ENCODE results near the gene ZBED3. TPM values are rescaled to one million over a fixed set of nuclear protein-coding genes. Genes with fewer than 3 reads are reported as not detected.

The ZBED3 gene
- total RNA-seq, 2 experiments from 2014 or later: 2.0 TPM

DNA sequence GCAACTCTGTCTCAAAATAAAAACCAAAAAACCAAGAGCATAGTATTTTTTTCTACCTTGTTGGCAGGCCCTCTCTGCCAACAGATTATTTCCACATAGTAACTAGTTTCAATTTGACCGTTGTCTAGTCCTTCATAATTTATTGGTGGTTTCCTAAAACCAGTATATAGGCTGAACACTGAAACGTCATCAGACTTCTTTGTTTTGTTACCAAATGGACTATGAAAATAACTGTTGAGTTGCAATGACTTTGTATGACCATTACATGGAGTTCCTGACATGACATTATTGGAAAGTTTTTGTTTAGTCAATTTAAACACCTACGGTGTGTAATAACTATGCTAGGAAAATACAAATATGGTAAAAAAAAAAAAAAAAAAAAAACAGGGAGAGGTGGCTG, 55.2 kb downstream of the ZBED3 start:
- Mint-ChIP-seq H3K4me1 (ENCODE audit: low read depth) (peaks cover 36% of the 10 kb centered on the region), H3K27ac (no peak overlapping the region), H3K27me3 (ENCODE audit: low read depth) (no peaks in the 10 kb centered on the region), H3K9me3 (ENCODE audit: insufficient read depth) (peaks cover 14% of the 10 kb centered on the region), H3K4me3 (peak overlapping the region; percentile 94), H3K36me3 (ENCODE audit: low read depth) (peaks cover 42% of the 10 kb centered on the region)
- ChIA-PET CTCF (interaction anchor here (1.3 to 5.6 kb wide), 3 partner anchors 46 to 460 kb away, joined by 4 to 32 read pairs (median 4); partner anchors contain the start of gene WDR41), POLR2A (no interaction called here)
- no peak for DNase-seq
- ATAC-seq: no peak

DNA sequence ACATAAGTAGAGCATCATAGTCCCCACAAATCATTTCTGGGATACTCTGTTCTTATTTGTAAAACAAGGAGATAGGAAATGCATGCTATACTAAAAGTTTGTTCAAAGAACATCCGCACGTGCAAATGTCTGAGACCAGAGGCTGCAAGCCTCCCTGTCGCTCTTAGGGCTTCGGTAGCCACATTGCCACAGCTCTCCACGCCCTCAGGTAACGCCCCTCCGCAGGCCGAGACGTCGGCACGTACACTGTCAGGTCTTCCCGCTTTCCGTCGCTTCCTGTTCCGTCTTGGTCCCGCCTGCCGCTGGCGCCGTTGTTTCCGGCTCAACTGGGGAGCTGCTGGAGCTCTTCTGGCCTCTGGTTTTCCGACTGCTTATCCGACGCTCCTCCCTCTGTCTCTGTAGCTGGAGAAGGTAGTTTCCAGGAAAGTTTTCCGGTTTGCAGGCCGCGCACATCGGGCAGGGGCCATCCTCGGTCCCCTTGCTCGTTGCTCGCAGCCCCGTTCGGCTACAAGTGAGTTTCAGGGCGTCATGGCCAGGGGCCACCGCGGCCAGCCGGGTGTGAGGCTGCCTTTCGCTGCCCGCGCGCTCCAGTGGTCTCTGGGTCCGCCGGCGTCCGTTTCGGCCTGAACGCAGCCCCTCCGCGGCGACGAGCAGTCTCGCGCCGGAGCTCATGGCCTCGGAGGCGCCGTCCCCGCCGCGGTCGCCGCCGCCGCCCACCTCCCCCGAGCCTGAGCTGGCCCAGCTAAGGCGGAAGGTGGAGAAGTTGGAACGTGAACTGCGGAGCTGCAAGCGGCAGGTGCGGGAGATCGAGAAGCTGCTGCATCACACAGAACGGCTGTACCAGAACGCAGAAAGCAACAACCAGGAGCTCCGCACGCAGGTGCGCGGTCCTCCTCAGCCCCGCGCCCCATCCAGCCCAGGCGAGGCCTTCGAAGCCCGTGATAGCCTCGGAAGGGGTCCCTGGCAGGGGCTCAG, 56.7 kb downstream of the ZBED3 start, which contains the start of gene AGGF1:
AGGF1 (plus strand) TSS at position 308 of the 975 bp plus-strand sequence; CDS start at position 671, 363 bp downstream.
- H3K27me3 Mint-ChIP-seq (ENCODE audit: low read depth): no peaks in the 10 kb centered on the region
- peaks cover 36% of the 10 kb centered on the region for H3K4me1 Mint-ChIP-seq (ENCODE audit: low read depth)
- ATAC-seq (peak; percentile 98), DNase-seq (peak; percentile 96)
- peak within 1 kb of the TSS; percentile 95 for H3K27ac Mint-ChIP-seq
- H3K9me3 Mint-ChIP-seq (ENCODE audit: insufficient read depth): peaks cover 14% of the 10 kb centered on the region
- CTCF ChIA-PET: interaction anchor here (0.7 to 5.6 kb wide), 8 partner anchors 14 to 461 kb away, joined by 3 to 32 read pairs (median 4); partner anchors contain the start of gene WDR41
- peaks cover 31% of the 10 kb centered on the region for H3K36me3 Mint-ChIP-seq (ENCODE audit: low read depth)
- H3K4me3 Mint-ChIP-seq: peak within 1 kb of the TSS; percentile 94
- POLR2A ChIA-PET: interaction anchor here (0.6 to 1.8 kb wide), 9 partner anchors 9 to 462 kb away, joined by 3 to 8 read pairs (median 4); partner anchors contain the start of genes S100Z, WDR41 and ZBED3

- CTCF ChIA-PET: interaction anchor here (1.8 to 5.6 kb wide), 3 partner anchors 13 to 48 kb away, joined by 4 to 32 read pairs (median 6); no protein-coding TSS in a partner anchor
- Mint-ChIP-seq H3K4me1 (ENCODE audit: low read depth) (peaks cover 36% of the 10 kb centered on the region), H3K36me3 (ENCODE audit: low read depth) (peaks cover 23% of the 10 kb centered on the region), H3K9me3 (ENCODE audit: insufficient read depth) (peaks cover 14% of the 10 kb centered on the region), H3K4me3 (peak overlapping the region; percentile 94), H3K27ac (peak overlapping the region; percentile 95), H3K27me3 (ENCODE audit: low read depth) (no peaks in the 10 kb centered on the region)
- no peak for DNase-seq
- ATAC-seq: no peak
- POLR2A ChIA-PET: interaction anchor here (0.8 to 1.8 kb wide), 4 partner anchors 8 to 179 kb away, joined by 3 to 8 read pairs (median 5); partner anchors contain the start of genes S100Z and ZBED3
Measured at GRCh38 chr5:77029376-77029885, 57.7 kb downstream of the ZBED3 start.

GRCh38 chr5:77028631-77029375, 58.3 kb downstream of the ZBED3 start:
- peak overlapping the region; percentile 5 for H3K4me3 Mint-ChIP-seq
- CTCF ChIA-PET: no interaction called here
- peaks cover 34% of the 10 kb centered on the region for H3K4me1 Mint-ChIP-seq (ENCODE audit: low read depth)
- no peak for DNase-seq
- peaks cover 22% of the 10 kb centered on the region for H3K36me3 Mint-ChIP-seq (ENCODE audit: low read depth)
- POLR2A ChIA-PET: no interaction called here
- peak overlapping the region; percentile 32 for H3K27ac Mint-ChIP-seq
- H3K27me3 Mint-ChIP-seq (ENCODE audit: low read depth): no peaks in the 10 kb centered on the region
- ATAC-seq: no peak
- peaks cover 14% of the 10 kb centered on the region for H3K9me3 Mint-ChIP-seq (ENCODE audit: insufficient read depth)

- peaks cover 12% of the 10 kb centered on the region for H3K9me3 Mint-ChIP-seq (ENCODE audit: insufficient read depth)
Measured at GRCh38 chr5:77024490-77024889, 62.6 kb downstream of the ZBED3 start.

GRCh38 chr5:77022511-77023417, 64.3 kb downstream of the ZBED3 start:
- Mint-ChIP-seq H3K27me3 (ENCODE audit: low read depth) (peaks cover 25% of the 10 kb centered on the region), H3K36me3 (ENCODE audit: low read depth) (no peaks in the 10 kb centered on the region), H3K27ac (no peak overlapping the region), H3K9me3 (ENCODE audit: insufficient read depth) (no peaks in the 10 kb centered on the region), H3K4me1 (ENCODE audit: low read depth) (peaks cover 3% of the 10 kb centered on the region), H3K4me3 (no peak overlapping the region)
- ChIA-PET POLR2A (no interaction called here), CTCF (interaction anchor here (1.4 kb wide), 1 partner anchor 54 kb away, joined by 3 read pairs; no protein-coding TSS in a partner anchor)
- DNase-seq: no peak
- no peak for ATAC-seq

More at GRCh38 chr5:77024490-77024889, 62.6 kb downstream of the ZBED3 start:
- ATAC-seq (no peak), DNase-seq (no peak)
- Mint-ChIP-seq H3K4me1 (ENCODE audit: low read depth) (peaks cover 8% of the 10 kb centered on the region), H3K36me3 (ENCODE audit: low read depth) (peaks cover 9% of the 10 kb centered on the region), H3K4me3 (no peak overlapping the region), H3K27ac (no peak overlapping the region), H3K27me3 (ENCODE audit: low read depth) (peaks cover 17% of the 10 kb centered on the region)
- POLR2A ChIA-PET: no interaction called here
- CTCF ChIA-PET: interaction anchor here (1.1 to 1.4 kb wide), 3 partner anchors 12 to 52 kb away, joined by 3 to 5 read pairs (median 3); no protein-coding TSS in a partner anchor

Other genes with a start within 250 kb of the ZBED3 start
- 1 to 10 TPM; 2.5 to 3.2 TPM for gene S100Z, start 237.3 kb downstream of the ZBED3 start, total RNA-seq
- under 1 TPM; 0.29 to 0.34 TPM for gene CRHBP, start 134.2 kb downstream of the ZBED3 start, total RNA-seq
- 10 to 100 TPM; 27.2 to 28.4 TPM for gene AGGF1, start 56.9 kb downstream of the ZBED3 start, total RNA-seq
- not detected for gene PDE8B, start 123.4 kb upstream of the ZBED3 start, total RNA-seq

Measured in activated CD8-positive, alpha-beta T cell treated with anti-CD3 and anti-CD28 coated beads, Interleukin-2, amount 10 ng/mL, durations not matched to agents 7 days and 5 days (primary cell).